Activated CD4-positive, alpha-beta memory T cell treated with anti-CD3 and anti-CD28 coated beads, Interleukin-2, amount 10 ng/mL, durations not matched to agents 7 days and 5 days (primary cell): ENCODE results near the gene TMEM167A. TPM values are rescaled to one million over a fixed set of nuclear protein-coding genes. Genes with fewer than 3 reads are reported as not detected.
"Not testable (repeated sequence)": the region's sequence is repeated elsewhere in the genome, so short reads cannot be mapped to it uniquely, and the experiment has no call there.

ENCODE experiments used
- CTCF ChIA-PET: fragments of 350-600 bp; sonication (Branson Sonifier 250); formaldehyde crosslinking; loops from one replicate; lab custom pipeline; 2021; ENCODE audit warnings: antibody characterized with exemption, inconsistent platforms; lab: Charles Lee
- POLR2A ChIA-PET: fragments of 350-600 bp; sonication (Branson Sonifier 250); formaldehyde crosslinking; loops from one replicate; lab custom pipeline; 2021; ENCODE audit warnings: antibody characterized with exemption; lab: Charles Lee
- DNase-seq: peaks from one replicate; pipeline ENCODE4 v3.0.0-alpha.2; 2020
- H3K27ac Mint-ChIP-seq: one replicate; pipeline ENCODE4 v1.8.0; 2021; ENCODE audit warnings: mild to moderate bottlenecking, mixed read lengths
- H3K27me3 Mint-ChIP-seq: one replicate; pipeline ENCODE4 v1.8.0; 2021; ENCODE audit warnings: mixed read lengths
- H3K36me3 Mint-ChIP-seq: one replicate; pipeline ENCODE4 v1.8.0; 2021; ENCODE audit warnings: low read depth, mixed read lengths
- H3K4me1 Mint-ChIP-seq: one replicate; pipeline ENCODE4 v1.8.0; 2021; ENCODE audit warnings: mixed read lengths
- H3K4me3 Mint-ChIP-seq: one replicate; pipeline ENCODE4 v1.8.0; 2021; ENCODE audit warnings: mild to moderate bottlenecking, mixed read lengths
- H3K9me3 Mint-ChIP-seq: one replicate; pipeline ENCODE4 v1.8.0; 2021; ENCODE audit warnings: mixed read lengths
- total RNA-seq, 2 experiments: library from RNA; stranded (reverse); gene quantifications; one replicate each; pipeline ENCODE4 v1.2.3, GENCODE V29; 2021

TMEM167A gene
- total RNA-seq, 2 experiments from 2014 or later: 78.4 to 81.2 TPM

GRCh38 chr5:83072966-83073365 is 4.2 kb downstream of the TMEM167A start:
- H3K27ac Mint-ChIP-seq: no peak overlapping the region
- ChIA-PET CTCF (no interaction called here), POLR2A (no interaction called here)
- H3K9me3 Mint-ChIP-seq: no peaks in the 10 kb centered on the region
- no peak for DNase-seq
- no peak overlapping the region for H3K4me3 Mint-ChIP-seq
- H3K4me1 Mint-ChIP-seq: peaks cover 50% of the 10 kb centered on the region
- H3K27me3 Mint-ChIP-seq: no peaks in the 10 kb centered on the region
- peaks cover 53% of the 10 kb centered on the region for H3K36me3 Mint-ChIP-seq

- no peak overlapping the region for H3K27ac Mint-ChIP-seq
- peaks cover 48% of the 10 kb centered on the region for H3K4me1 Mint-ChIP-seq
- no peak for DNase-seq
- H3K36me3 Mint-ChIP-seq: peaks cover 50% of the 10 kb centered on the region
- no peaks in the 10 kb centered on the region for H3K27me3 Mint-ChIP-seq
- no peaks in the 10 kb centered on the region for H3K9me3 Mint-ChIP-seq
- no peak overlapping the region for H3K4me3 Mint-ChIP-seq
- POLR2A ChIA-PET: interaction anchor here (1.0 kb wide), 1 partner anchor 22 kb away, joined by 3 read pairs; no protein-coding TSS in a partner anchor
- CTCF ChIA-PET: no interaction called here
These were observed 5.7 kb downstream of the TMEM167A start for GRCh38 chr5:83071286-83072051.

- no peak overlapping the region for H3K27ac Mint-ChIP-seq
- ChIA-PET POLR2A (no interaction called here), CTCF (no interaction called here)
- peaks cover 46% of the 10 kb centered on the region for H3K36me3 Mint-ChIP-seq
- H3K27me3 Mint-ChIP-seq: no peaks in the 10 kb centered on the region
- no peak overlapping the region for H3K4me3 Mint-ChIP-seq
- H3K4me1 Mint-ChIP-seq: peaks cover 31% of the 10 kb centered on the region
- H3K9me3 Mint-ChIP-seq: no peaks in the 10 kb centered on the region
- no peak for DNase-seq
These were observed 7.9 kb downstream of the TMEM167A start for GRCh38 chr5:83069096-83069799.

- DNase-seq, H3K4me3 Mint-ChIP-seq, H3K9me3 Mint-ChIP-seq, CTCF ChIA-PET, H3K27ac Mint-ChIP-seq, H3K27me3 Mint-ChIP-seq: not testable (repeated sequence)
- H3K4me1 Mint-ChIP-seq: peaks cover 17% of the 10 kb centered on the region
- POLR2A ChIA-PET: interaction anchor here (1.6 kb wide), 1 partner anchor 10 kb away, joined by 9 read pairs; the partner anchor contains the start of genes TMEM167A and XRCC4
- H3K36me3 Mint-ChIP-seq: peaks cover 33% of the 10 kb centered on the region
These were observed 9.8 kb downstream of the TMEM167A start for GRCh38 chr5:83067377-83067776.

- CTCF ChIA-PET: no interaction called here
- no peak for DNase-seq
- no peak overlapping the region for H3K4me3 Mint-ChIP-seq
- peaks cover 31% of the 10 kb centered on the region for H3K36me3 Mint-ChIP-seq
- peaks cover 12% of the 10 kb centered on the region for H3K4me1 Mint-ChIP-seq
- no peak overlapping the region for H3K27ac Mint-ChIP-seq
- no peaks in the 10 kb centered on the region for H3K27me3 Mint-ChIP-seq
- POLR2A ChIA-PET: interaction anchor here (1.6 kb wide), 1 partner anchor 10 kb away, joined by 9 read pairs; the partner anchor contains the start of genes TMEM167A and XRCC4
- H3K9me3 Mint-ChIP-seq: no peaks in the 10 kb centered on the region
These were observed 10.6 kb downstream of the TMEM167A start for GRCh38 chr5:83066548-83067110.

DNA sequence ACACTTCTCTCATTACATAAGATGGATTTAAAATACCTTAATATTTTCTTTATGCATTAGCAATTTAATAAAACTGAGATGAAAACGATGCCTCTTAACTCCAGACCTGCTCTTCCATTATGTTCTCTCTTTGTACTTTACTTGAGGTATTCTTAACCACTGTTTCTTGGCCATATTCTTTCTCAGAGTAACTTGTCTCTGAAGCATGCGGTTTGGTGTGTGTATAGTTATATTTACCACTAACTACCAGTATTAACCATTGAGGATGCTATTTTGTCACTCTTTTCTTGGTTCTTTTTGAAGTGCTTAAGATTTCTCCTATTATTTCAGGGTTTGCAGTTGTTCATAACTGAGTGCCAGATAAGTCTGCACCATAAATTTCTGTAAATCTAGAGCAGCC is 17.9 kb downstream of the TMEM167A start:
- ChIA-PET POLR2A (no interaction called here), CTCF (interaction anchor here (0.6 kb wide), 1 partner anchor 149 kb away, joined by 3 read pairs; no protein-coding TSS in a partner anchor)
- peaks cover 10% of the 10 kb centered on the region for H3K4me1 Mint-ChIP-seq
- no peak overlapping the region for H3K27ac Mint-ChIP-seq
- H3K4me3 Mint-ChIP-seq: no peak overlapping the region
- H3K36me3 Mint-ChIP-seq: peaks cover 56% of the 10 kb centered on the region
- no peaks in the 10 kb centered on the region for H3K9me3 Mint-ChIP-seq
- no peak for DNase-seq
- no peaks in the 10 kb centered on the region for H3K27me3 Mint-ChIP-seq

DNA sequence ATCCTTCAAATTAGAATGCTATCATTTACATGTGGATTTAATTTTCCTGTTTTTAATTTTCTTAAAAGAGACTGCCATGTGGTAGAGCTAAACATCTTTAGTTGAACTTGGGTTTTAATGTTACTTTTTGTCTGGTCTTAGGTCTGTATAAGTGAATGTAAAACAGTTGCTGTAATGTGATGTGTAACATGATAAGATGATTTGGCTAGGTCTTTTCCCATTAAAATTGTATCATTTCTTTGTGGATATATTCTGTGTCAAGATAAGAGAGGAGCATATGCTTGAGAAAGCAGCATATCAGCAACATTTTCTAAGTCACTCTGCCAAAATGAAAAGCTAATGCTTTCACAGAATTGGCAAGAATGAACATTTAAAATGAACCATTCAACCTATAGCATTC is 18.5 kb downstream of the TMEM167A start:
- ChIA-PET POLR2A (no interaction called here), CTCF (no interaction called here)
- Mint-ChIP-seq H3K9me3 (no peaks in the 10 kb centered on the region), H3K4me1 (peaks cover 10% of the 10 kb centered on the region), H3K4me3 (no peak overlapping the region), H3K27me3 (no peaks in the 10 kb centered on the region), H3K36me3 (peaks cover 59% of the 10 kb centered on the region), H3K27ac (no peak overlapping the region)
- DNase-seq: no peak

DNA sequence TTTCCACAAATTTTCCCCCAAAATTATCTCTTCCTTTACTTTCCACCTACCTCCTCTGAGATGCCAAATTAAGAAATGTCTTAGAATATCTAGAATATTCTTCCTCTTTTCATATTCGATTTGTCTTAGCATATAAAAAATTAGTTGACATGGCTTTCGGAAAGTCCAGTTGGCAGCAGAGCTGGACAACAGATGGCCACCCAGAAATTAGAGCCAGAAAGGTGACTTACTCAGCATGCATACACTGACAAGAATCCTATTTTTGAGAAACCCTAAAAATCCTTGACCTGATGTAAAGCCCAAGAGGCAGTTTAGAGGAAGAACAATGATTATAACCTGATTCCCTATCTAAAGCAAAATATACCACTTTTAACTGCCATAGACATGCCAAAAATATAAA is 22.0 kb downstream of the TMEM167A start:
- H3K36me3 Mint-ChIP-seq: peaks cover 60% of the 10 kb centered on the region
- POLR2A ChIA-PET: interaction anchor here (1.4 kb wide), 1 partner anchor 11 kb away, joined by 3 read pairs; no protein-coding TSS in a partner anchor
- no peak overlapping the region for H3K27ac Mint-ChIP-seq
- no peak for DNase-seq
- H3K4me1 Mint-ChIP-seq: peaks cover 10% of the 10 kb centered on the region
- H3K4me3 Mint-ChIP-seq: no peak overlapping the region
- no peaks in the 10 kb centered on the region for H3K9me3 Mint-ChIP-seq
- CTCF ChIA-PET: no interaction called here
- H3K27me3 Mint-ChIP-seq: no peaks in the 10 kb centered on the region

GRCh38 chr5:83050723-83051340 is 26.4 kb downstream of the TMEM167A start:
- Mint-ChIP-seq H3K9me3 (no peaks in the 10 kb centered on the region), H3K36me3 (peaks cover 41% of the 10 kb centered on the region), H3K27ac (no peak overlapping the region), H3K4me1 (peaks cover 3% of the 10 kb centered on the region), H3K27me3 (no peaks in the 10 kb centered on the region), H3K4me3 (no peak overlapping the region)
- ChIA-PET POLR2A (no interaction called here), CTCF (interaction anchor here (1.3 kb wide), 1 partner anchor 423 kb away, joined by 4 read pairs; no protein-coding TSS in a partner anchor)
- no peak for DNase-seq

DNA sequence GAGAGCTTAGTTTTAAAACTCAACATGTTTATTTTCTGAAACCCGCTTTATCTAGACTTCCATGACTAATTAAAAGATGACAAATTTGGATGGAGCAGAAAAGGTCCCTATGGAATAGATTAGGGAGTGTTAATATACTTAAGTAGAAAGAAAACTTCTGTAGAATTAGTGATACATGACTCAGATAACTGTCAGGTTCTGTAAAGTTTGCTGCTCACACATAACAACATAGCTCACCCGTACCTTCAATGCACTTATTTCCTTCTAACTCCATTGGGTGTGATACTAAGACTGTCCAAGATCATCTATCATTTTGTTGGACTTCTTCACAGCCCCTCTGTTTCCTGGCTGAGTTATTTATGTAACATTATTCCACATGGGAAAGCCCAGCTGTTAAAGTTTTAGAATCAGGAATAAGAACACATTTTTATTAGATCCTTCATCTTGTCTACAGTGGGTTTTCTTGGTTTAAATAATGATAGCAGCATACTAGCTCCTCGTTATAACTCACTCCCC is 27.8 kb downstream of the TMEM167A start:
- Mint-ChIP-seq H3K4me1 (no peaks in the 10 kb centered on the region), H3K27ac (no peak overlapping the region)
- no peak for DNase-seq

DNA sequence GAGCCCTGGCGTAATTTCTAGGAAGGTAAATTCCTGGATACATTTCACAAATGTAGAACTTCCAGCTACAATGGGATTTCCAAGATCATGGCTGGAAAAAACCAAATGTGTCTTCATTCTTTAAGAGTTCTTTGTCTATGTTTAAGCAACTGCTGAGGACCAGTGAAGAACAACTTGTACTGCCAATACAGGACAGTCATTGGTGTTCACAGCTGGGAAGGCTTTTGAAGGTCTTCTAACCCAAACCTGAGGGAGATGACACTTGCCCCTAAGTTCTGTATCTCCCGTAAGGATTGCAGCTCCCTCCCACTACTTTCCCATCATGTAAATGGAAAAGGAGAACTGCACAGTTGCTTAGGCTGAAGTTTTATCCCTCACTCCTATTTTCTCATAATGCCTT is 28.4 kb downstream of the TMEM167A start:
- H3K27me3 Mint-ChIP-seq: no peaks in the 10 kb centered on the region
- ChIA-PET CTCF (interaction anchor here (0.7 kb wide), 1 partner anchor 152 kb away, joined by 3 read pairs; no protein-coding TSS in a partner anchor), POLR2A (interaction anchor here (1.2 kb wide), 1 partner anchor 23 kb away, joined by 3 read pairs; no protein-coding TSS in a partner anchor)
- no peaks in the 10 kb centered on the region for H3K4me1 Mint-ChIP-seq
- no peak overlapping the region for H3K27ac Mint-ChIP-seq
- no peak overlapping the region for H3K4me3 Mint-ChIP-seq
- no peaks in the 10 kb centered on the region for H3K9me3 Mint-ChIP-seq
- H3K36me3 Mint-ChIP-seq: peaks cover 27% of the 10 kb centered on the region
- no peak for DNase-seq

More for the DNA sequence above, 27.8 kb downstream of the TMEM167A start:
- Mint-ChIP-seq H3K27me3 (no peaks in the 10 kb centered on the region), H3K4me3 (no peak overlapping the region), H3K9me3 (no peaks in the 10 kb centered on the region), H3K36me3 (peaks cover 31% of the 10 kb centered on the region)
- CTCF ChIA-PET: interaction anchor here (0.7 kb wide), 1 partner anchor 152 kb away, joined by 3 read pairs; no protein-coding TSS in a partner anchor
- POLR2A ChIA-PET: interaction anchor here (1.2 kb wide), 1 partner anchor 23 kb away, joined by 3 read pairs; no protein-coding TSS in a partner anchor

DNA sequence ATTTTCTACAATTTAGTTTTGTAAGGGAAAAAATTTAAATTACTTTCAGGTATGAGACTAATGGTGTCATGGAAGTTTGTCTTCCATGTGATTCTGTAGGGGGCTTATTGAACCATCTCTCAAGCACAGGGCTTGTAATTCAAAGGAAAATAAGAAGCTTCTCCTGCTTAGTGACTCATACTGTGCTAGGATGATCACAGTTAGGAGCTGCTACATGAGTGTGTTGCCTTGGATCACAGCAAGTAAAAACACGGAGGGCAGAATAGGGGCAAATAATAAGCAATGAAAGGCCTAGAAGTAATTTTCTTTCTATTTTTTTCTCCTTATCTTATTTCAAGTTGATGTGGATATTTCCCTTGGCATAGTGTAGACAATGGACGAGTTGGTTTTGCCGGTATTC is 28.9 kb downstream of the TMEM167A start:
- peaks cover 25% of the 10 kb centered on the region for H3K36me3 Mint-ChIP-seq
- H3K27me3 Mint-ChIP-seq: no peaks in the 10 kb centered on the region
- ChIA-PET CTCF (no interaction called here), POLR2A (no interaction called here)
- H3K4me1 Mint-ChIP-seq: no peaks in the 10 kb centered on the region
- H3K27ac Mint-ChIP-seq: no peak overlapping the region
- DNase-seq: no peak
- no peak overlapping the region for H3K4me3 Mint-ChIP-seq
- H3K9me3 Mint-ChIP-seq: no peaks in the 10 kb centered on the region
